GM21576 (cell line): ENCODE data around the gene PLEKHA1.

ENCODE experiments used
- ATAC-seq: cut with Tn5 transposase; IDR thresholded peaks from one replicate; pipeline ENCODE4 v1.9.1; 2021; ENCODE audit warnings: mild to moderate bottlenecking, moderate library complexity; ENCODE audit not compliant: unreplicated experiment

Gene PLEKHA1

DNA sequence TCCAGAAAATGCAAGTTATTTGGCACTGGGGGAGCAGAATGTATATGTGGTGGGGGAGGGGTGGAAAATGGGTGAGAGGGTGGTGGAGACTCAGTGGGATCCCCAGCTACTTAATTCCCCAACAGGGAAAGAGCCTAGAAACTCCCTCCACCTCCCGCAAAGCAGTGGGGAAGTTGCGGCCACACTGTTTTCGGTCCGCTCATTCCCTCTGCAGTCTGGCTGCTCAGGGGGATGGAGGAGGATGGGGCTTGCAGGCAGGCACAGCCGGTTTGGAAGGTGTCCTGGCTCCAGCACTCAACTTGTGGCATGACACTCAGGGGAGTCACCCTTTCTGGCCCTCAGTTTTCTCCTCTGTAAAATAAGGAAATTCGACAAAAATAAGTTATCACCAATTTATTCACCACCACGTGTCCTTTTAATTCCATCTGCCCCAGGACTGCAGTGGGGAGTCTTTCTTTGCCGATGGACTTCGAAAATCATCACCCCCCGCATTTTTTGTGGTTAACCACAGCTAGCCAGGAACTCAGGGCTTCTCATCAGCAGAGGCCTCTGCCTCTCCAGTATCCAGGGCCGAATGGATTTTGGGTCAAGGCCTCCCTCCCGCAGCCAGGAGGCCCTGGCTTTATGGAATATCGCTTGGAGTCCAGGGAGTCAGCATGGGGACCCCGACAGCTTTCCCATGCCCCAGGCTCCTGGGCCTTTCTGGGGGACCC lies 85.2 kb downstream of the PLEKHA1 start:
- ATAC-seq = no peak

DNA sequence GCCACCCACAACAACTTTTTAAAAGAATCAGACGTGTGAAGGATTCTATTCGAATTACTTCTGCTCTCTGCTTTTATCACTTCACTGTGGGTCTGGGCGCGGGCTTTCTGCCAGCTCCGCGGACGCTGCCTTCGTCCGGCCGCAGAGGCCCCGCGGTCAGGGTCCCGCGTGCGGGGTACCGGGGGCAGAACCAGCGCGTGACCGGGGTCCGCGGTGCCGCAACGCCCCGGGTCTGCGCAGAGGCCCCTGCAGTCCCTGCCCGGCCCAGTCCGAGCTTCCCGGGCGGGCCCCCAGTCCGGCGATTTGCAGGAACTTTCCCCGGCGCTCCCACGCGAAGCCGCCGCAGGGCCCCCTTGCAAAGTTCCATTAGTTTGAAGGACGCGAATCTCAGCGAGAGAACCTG lies 86.4 kb downstream of the PLEKHA1 start:
- no peak for ATAC-seq

DNA sequence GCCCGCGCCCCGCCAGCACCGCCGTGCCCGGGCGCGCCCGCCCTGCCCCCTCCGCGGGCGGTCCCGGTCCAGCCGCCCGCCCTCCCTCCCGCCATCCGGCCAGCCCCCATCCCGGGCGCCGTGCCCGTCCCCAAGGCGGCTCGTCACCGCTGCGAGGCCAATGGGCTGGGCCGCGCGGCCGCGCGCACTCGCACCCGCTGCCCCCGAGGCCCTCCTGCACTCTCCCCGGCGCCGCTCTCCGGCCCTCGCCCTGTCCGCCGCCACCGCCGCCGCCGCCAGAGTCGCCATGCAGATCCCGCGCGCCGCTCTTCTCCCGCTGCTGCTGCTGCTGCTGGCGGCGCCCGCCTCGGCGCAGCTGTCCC lies 86.8 kb downstream of the PLEKHA1 start, which contains the start of gene HTRA1:
HTRA1 (plus strand) TSS at position 187 of the 362 bp plus-strand sequence; CDS start at position 287, 100 bp downstream.
- ATAC-seq = no peak

DNA sequence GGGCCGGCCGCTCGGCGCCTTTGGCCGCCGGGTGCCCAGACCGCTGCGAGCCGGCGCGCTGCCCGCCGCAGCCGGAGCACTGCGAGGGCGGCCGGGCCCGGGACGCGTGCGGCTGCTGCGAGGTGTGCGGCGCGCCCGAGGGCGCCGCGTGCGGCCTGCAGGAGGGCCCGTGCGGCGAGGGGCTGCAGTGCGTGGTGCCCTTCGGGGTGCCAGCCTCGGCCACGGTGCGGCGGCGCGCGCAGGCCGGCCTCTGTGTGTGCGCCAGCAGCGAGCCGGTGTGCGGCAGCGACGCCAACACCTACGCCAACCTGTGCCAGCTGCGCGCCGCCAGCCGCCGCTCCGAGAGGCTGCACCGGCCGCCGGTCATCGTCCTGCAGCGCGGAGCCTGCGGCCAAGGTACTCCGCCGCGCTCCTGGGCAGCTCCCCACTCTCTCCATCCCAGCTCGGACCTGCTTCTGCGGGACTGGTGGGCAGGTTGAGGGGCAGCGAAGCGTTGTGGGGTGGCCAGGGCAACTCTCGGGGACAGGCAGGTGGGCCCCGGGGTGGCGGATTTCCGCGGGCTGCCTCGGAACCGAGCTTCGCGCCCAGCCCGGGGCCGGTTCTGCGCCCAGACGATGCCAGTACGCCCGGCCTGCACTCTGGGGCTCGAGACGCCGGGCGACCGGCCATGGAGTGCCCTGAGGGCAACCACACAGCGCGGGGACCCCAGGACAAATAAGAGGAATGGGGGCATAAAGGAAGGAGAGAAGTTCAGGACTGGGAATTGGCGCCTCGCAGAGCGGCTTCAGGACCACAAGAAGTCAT lies 87.4 kb downstream of the PLEKHA1 start:
- no peak for ATAC-seq

DNA sequence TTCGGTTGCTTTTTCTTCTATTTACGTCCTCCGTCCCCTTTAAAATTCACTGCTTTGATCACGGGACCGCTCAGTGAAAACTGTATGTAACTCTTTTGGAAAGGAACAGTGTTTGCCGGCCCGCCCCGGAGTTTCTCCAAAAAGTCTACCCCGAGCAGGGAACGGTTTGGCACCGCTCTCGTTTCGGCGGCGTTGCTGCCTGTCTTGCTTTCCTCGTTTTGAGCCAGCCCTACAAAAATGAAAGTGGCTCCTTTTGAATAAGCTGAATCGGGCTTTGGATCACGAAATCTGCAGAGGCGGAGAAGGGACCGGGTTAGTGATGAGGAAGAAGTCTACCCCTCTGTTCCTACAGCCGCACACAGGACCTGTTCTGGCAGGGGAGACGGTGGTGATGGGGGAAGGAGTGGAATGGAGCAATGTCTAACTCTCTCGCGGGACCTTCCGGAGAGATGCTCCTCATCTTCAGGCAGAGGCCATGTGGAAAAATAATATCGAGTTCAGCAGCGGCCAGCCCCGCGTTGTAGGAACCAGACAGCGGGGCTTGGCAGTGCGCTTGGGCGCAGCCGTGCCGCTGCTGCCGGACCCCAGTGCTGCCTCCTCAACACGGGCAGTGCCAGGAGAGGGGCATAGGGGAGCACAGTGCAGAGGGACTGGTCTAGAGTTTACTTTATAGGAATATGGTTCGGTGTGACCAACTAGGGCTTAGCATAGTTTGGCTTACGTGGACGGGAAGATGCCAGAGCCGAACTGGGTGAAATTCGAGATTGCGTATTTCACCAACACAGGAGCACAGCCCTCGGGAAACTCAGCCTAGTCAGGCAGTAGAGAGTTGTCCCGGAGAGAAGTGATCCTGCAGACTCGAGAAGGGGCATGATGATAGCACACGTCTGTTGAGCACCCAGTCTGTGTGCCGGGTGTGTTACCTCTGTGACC lies 88.3 kb downstream of the PLEKHA1 start:
- ATAC-seq = no peak

DNA sequence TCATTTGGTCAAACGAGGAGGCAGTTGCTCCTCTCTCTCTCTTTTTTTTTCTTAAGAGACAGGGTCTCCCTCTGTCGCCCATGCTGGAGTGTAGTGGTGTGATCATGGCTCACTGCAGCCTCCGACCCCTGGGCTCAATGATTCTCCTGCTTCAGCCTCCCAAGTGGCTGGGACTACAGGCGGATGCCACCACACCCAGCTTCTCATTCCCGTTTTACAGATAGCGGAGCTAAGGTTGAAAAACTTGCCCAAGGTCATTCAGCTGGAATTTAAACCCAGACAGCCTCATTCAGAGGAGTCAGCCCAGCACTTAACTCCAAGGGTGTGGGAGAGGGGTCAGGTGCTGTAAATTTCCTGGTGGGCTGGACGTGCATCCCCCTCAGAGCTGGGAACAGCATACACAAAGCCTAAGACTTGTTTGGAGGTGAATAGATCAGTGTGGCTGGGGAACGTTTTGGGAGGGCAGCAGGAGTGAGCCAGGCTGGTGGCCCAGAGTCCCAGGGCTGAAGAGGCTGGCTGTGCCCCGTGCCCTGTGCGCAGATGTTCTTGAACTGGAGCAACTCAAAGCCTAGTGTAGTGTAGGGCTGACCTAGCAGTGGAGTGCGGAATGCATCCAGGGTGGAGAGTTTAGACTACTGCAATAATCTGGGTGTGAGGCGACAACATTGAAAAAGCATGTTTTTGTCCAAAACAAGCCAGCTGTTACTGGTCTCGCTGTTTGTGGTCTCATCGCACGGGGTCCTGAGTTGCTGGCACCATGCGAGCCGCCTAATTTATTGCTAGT lies 89.2 kb downstream of the PLEKHA1 start:
- no peak for ATAC-seq

DNA sequence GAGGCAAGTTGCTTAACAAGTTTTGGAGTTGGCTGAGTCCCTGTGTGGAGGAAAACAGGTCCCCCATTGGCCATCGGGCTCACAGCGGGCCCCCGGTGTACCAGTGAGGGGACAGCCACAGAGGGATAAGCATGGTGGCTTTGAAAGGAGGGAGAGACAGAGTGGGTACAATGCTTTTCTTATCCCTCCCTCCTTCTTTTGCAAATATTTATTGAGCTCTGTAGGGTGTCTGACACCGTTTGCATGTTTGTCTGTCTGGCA lies 89.7 kb downstream of the PLEKHA1 start:
- no peak for ATAC-seq

DNA sequence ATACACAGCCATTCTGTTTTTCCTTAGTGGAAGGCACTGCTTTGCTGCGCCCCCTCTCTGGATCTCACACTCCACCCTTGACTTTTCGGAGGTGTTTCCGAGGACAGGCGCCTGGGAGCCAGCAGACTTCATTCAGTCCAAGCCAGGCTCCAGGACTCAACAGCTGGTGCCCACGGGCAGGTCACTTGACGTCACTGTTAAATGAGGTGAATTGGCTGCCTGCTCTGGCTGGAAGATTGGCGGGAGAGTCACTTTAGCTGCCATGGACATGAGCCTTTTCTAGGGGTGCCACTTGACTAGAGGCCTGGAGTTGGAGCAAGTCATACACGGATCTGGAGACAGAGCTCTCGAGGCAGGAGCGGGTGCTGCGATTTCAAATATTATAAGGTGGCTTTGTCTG lies 90.1 kb downstream of the PLEKHA1 start:
- no peak for ATAC-seq

DNA sequence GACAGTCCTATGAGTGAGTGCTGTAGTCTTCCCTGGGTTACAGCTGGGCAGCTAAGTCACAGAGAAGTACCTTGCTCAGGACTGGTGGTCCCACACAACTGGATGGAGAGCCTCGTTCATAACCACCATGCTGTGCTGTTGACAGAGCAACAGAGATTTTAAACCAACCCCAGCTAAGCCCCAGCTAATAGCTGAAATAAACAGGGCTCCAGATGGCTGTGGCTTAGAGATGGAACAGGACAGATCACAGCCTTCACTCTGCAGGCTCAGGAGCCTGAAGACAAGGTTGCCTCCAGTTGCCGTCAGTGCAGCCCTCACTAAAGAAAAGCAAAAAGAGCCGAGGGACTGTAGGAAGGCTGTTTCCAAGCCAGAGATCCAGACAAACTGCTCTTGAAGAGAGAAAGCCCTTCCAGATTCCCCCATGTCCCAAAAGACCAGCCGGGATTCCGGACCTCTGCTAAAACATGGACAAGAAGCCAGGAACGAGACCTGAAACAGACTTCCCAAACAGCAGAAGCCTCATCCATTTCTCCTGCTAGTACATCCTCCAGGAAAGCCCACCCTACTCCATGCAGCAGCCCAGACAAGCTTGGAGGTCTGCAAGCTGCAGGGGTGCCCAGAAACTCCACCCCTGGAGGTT lies 91.0 kb downstream of the PLEKHA1 start:
- no peak for ATAC-seq

DNA sequence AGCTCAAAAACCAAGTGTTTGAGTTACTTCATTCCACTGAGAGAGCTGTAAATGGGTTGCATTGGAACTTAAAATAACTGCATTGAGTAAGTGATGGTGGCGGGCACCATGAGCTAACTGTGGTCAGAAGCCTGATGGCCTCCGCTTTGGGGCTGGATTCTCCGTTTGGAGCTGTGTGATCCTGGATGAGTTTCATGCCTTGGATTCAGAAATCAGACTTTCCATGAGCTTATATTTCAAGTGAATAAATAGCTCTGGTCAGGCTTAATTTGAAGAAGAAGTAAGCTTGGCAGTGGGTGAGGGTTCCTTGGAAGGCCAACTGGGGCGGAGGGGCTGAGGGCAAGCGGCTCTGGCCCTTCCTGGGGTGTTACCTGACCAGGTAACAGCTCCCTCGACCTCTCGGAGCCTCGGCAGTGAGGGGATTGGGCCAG lies 92.5 kb downstream of the PLEKHA1 start:
- no peak for ATAC-seq

DNA sequence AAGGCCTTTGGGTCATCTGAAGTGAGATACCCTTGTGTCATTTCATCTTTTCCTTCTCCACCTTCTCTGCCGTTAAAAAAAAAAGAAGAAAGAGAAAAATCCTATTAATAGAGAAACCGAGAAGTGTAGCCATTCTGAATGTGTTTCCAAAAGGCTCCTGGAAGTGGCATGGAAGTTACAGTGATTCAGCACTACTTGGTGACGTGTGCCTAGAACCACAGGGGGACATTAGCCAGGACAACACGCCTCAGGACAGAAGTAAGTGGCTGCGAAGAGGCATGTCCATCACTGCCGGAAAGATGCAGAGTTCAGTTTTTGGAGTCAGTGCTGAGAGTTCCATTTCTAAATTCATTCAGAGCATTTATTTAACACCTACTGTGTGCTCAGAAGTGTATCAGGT lies 93.2 kb downstream of the PLEKHA1 start:
- no peak for ATAC-seq

DNA sequence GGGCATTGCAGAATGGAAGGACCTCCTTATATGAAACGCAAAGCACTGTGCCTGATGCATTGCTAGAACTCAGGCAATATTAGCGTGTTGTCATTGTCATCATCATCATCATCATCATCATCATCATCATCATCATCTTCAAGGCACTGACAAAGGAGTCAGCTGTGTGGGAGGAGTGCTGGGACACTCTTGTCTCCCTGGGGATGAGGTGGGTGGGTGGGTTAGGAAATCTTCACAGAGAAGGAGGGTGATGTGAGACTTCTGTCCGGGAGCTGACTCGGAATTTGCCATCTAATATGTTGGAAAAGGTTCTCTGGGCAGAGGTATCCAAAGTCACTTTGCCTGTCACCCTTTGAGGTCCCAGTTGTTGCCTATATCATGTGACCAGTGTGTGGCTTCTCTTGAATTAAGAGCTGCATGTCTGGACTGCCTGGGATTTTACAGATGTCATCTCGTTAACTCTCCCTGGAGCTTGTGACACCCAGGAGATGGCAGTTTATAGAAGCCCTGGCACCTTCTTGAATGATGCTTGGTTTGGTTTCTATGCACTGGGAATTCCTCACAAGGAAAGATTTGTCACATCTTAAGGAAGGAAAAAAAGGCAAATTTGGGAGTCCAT lies 93.9 kb downstream of the PLEKHA1 start:
- no peak for ATAC-seq

DNA sequence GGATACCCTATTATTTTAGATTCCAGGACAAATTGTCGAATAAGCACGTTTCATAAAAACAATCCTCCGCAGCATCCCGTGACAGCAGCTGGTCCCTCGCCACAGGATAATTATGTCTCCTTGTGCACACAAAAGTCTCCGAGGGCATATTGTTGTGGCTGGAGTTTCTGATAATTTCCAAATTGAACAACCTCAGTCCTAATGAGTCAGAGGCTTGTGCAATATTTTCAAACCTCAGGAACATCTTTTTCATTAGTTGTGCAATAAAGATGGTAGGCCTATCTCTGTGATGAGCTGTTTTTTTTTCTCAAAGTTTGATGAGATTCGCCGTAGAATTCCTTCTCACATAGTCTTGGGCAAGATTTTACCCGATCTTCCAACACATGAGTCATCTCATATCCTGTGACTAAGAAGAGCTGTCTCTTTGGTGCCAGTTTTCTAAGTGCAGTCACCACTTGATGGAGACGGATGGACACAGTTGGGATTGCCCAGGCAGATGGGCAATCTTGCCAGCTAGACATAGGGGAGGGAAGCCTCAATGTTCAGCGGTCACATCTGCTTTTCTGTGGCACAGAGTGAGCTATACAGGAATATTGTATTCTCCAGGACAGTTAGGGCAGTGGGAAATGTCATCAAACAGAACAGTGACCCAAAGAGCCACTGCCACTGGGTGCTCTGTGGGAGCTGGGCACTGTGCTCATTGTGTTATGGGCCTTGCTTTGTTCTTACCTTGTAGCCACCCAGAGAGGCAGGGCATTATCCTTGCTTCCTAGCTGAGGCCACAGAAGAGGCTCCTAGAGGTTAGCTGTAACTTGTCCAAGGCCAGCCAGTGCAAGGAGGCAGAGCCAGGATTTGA lies 94.6 kb downstream of the PLEKHA1 start:
- ATAC-seq = no peak

DNA sequence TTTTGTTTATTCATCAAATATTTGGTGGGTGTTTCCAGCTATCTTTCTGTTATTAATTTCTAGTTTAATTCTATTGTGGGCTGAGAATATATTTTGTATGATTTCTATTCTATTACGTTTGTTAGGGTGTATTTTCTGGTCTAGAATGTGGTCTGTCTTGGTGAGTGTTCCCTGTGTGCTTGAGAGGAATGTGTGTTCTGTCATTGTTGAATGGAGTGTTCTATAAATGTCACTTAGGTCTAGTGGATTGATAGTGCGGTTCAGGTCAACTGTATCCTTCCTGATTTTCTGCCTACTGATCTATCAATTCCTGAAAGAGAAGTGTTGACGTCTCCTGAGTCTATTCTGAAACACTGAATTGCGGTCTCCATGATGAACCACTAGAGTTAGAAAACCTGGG lies 95.3 kb downstream of the PLEKHA1 start:
- ATAC-seq = no peak

DNA sequence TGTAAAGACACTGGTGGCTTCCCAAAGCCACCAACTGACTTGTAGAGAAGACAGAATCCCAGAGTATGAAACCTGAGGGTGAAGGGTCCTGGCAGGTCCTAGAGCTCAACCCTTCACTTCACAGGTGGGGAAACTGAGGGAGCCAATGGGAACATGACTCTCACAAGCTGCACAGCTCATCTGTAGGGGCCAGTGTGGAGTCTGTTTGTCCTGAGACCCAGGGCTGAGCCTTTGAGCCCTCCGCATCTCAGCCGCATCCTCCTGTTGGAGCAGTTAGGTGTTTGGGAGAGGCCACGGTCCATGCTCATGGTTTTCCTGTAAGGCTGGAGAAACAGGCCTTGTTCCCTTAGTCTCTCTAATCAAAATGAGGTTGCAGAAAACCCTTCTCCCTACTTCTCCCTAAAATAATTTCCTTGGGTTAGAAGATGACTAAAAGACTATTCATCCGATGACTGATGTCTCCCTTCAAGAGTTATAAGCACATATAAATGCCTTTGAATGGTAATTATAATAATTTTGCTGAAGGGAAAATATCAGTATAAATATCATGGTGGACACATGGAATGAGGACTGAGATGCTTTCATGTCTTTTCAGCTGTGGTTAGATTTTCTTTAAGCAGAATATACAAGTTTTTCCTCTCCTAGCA lies 97.1 kb downstream of the PLEKHA1 start:
- ATAC-seq = no peak

DNA sequence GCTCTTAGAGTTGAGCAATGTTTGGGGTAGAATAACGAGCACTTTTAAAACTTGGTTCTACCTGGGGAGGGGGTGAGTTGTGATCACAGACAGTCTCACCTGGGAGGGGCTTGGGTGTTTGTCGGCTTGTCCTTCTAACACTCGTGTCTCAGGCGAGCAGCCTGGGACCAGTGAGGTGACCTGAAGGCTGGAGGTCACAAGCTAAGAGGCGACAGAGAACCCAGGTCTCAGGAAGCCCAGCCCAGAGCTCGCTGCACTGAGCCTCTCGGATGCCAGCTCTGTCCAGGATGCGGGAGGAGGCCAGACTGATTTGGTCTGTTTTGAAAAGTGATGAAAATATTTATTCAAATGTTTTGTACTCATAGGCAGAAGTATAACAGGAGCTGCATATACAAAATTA lies 98.6 kb downstream of the PLEKHA1 start:
- no peak for ATAC-seq

DNA sequence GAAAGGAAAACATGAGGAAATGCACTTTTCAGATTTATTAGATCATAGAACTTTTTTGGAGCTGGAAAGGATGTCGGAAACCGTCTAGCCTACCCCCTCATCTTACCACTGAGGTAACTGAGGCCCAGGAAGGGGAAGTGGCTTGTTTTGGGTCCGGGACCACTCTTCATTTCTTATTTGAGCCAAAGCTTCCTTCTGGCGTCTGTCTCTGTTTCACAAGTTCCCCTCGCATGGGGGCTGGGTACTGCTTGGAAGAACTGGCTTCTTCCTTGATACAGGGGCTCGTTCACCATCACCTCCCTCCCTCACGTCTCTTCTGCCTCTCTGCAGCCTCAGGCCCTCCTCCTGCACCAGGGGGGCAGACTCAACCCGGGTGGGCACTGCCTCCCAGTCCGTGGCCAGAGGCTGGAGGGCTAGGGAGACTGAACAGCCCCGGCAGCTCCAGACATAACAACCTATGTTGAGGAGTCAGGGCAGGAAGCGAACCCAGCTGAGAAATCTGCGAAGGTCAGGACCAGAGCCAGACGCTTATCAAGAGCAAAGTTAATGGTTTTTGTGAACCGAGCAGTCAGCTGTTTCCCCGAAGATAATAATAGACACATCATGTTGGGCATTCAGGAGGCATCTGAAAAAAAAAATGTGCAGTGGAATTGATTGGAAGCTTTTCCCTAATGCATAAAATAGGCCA lies 99.8 kb downstream of the PLEKHA1 start:
- no peak for ATAC-seq

DNA sequence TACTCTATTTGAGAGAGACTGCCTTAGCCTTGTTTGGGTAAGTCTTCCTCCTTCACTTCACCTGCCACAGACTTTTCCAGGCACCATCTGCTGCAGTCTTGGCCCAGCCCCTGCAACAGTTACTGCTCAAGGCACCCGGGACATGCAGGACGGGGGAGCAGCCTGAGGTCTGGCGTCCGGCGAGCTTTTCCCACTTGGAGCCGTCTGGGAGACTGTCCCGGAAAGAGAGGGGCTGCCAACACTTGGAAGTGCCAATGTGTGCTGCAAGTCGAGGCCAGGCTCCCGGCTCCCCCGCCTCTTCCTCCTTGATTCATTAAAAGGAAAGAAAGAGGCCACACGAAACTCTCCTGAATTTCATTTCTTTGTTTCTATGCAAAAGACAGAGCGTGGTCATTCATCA lies 100.6 kb downstream of the PLEKHA1 start:
- ATAC-seq = no peak
